HL-60/S4 treated with retinoic acid at 250 ng/mL for 4 days and 3 days (cell line): ENCODE measurements around the gene NFE2L1.

Source experiments
- in situ Hi-C: fragments of 300-500 bp; cut with MboI; formaldehyde crosslinking; loops from 2 replicates; pipeline ENCODE4 v1.7.0; 2022; ENCODE audit warnings: low sequenced_read_pairs

Gene NFE2L1

DNA sequence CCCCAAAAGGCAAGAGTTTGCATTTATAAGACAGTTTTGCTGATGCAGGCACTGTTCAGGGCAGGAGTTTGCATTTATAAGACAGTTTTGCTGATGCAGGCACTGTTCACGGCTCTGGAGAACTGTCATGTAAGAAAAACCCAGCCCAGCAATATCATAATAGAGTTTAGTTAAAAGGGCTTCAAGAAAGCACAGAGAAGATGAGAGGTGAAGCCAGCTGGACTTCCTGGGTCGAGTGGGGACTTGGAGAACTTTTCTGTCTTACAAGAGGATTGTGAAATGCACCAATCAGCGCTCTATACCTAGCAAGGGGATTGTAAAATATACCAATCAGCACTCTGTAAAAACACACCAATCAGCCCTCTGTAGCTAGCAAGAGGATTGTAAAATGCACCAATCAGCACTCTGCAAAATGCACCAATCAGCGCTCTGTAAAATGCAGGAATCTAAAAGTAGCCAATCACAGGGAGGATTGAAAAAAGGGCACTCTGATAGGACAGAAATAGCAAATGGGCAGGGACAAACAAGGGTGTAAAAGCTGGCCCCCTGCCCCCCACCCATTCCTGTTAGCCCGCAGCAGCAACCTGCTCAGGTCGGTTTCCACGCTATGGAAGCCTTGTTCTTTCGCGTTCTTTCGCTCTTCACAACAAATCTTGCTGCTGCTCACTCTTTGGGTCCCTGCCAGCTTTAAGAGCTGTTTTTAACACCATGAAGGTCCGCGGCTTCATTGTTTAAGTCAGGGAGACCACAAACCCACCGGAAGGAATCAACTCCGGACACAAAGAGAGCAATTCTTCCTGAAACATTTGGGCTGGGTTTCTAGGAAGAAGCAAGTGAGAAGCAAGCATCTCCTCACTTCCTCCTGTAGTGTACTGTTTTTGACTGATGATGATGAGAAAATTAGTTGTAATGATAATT is 54.9 kb downstream of the NFE2L1 start:
- in situ Hi-C loops = no loop called here

DNA sequence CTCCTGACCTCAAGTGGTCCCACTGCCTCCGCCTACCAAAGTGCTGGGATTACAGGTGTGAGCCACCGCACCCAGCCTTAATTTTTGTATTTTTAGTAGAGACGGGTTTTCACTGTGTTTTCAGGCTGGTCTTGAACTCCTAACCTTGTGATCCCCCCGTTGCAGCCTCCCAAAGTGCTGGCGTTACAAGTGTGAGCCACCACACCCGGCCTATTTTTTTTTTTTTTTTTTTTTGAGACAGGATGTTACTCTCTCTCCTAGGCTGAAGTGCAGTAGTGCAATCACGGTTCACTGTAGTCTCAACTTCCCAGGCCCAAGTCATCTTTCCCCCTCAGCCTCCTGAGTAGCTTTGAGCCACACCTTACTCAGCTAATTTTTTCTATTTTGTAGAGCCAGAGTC is 56.3 kb downstream of the NFE2L1 start:
- in situ Hi-C loops = no loop called here

DNA sequence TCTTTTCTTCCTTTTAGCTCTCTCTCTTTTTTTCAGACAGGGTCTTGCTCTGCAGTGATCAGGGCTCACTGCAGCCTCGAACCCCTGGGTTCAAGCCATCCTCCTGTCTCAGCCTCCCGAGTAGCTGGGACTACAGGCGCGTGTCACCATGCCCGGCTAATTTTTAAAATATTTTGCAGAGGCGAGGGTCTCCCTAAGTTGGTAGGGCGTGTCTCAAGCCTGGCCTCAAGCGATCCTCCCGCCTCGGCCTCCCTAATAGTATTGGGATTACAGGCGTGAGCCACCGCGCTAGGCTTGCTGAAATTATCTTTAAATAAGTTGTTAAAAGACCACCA is 58.6 kb downstream of the NFE2L1 start:
- in situ Hi-C loops = no loop called here

DNA sequence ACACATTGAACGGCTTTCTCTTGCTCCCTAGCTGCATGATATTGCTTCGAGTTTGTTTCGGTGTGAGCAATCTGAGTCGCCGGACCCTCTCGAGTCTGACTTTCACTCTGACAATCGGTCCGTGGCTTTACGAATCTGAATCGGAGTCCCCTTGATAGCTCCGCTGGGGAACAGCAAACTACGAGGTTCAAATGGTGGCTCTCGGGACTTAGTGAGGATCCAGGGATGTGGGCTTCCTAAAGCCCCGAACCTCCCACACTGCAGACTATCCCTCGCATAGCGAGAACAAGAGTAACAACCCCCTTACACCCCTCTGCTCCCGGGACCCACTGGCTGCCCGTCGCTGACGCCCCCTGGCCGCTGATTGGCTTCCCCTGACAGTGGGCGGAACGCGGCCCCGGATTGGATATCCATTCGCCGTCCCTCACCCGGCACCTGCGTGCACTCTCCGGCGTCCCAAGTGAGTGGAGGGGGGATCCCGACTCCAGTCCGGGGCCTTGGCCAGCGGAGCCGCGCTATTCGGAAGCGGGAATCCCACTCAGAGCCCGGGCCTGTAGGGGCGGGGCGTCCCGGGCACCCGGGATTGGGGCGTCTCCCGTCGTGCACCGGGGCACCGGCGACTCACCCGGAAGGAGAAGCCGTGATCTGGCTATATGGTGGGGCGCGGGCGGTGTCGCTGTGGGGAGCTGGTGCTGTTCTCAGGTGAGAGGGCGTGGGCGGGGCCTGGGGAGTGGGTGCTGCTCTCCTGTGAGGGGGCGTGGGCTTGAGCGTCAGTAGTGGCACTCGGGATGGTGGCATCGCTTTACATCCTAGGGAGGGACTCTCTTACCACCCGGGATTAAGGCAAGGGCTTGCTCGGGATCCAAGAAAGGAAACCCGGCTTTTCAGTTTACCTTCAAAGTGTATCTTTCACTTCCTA is 59.2 kb downstream of the NFE2L1 start, which contains the start of gene SNX11:
Gene SNX11 (plus strand): TSS at position 630 of the 919 bp plus-strand sequence. CDS start 4,278 bp downstream, outside the sequence.
- in situ Hi-C loops = no loop called here

DNA sequence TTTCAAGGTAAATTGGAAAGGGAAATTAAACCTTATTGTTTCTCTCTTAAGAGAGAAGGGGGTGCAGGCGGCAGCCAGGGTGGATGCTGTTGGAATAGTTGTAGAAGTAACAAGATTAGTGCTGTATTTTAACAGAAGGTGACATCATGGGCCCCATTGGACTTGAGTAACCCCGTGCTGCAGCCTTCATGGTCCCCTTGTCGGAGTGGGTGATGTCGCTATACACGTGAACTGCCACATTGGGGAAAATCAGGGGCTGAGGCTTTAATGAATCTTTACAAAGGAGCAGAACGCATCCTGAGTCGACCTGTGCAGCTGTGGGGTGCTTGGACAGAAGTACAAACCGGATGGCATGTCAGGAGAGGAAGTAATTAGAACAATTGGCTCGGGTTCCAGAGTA is 62.6 kb downstream of the NFE2L1 start:
- in situ Hi-C loops = no loop called here
